Measurements from ENCODE around the gene ZFP3.

GRCh38 chr17:5055543-5055942 lies 22.7 kb upstream of the ZFP3 start:
- TF ChIP-seq, protein P1, sequence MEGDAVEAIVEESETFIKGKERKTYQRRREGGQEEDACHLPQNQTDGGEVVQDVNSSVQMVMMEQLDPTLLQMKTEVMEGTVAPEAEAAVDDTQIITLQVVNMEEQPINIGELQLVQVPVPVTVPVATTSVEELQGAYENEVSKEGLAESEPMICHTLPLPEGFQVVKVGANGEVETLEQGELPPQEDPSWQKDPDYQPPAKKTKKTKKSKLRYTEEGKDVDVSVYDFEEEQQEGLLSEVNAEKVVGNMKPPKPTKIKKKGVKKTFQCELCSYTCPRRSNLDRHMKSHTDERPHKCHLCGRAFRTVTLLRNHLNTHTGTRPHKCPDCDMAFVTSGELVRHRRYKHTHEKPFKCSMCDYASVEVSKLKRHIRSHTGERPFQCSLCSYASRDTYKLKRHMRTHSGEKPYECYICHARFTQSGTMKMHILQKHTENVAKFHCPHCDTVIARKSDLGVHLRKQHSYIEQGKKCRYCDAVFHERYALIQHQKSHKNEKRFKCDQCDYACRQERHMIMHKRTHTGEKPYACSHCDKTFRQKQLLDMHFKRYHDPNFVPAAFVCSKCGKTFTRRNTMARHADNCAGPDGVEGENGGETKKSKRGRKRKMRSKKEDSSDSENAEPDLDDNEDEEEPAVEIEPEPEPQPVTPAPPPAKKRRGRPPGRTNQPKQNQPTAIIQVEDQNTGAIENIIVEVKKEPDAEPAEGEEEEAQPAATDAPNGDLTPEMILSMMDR (IDR thresholded peaks at IDR 0.05): no peak
- TF ChIP-seq POLR2A (IDR thresholded peaks at IDR 0.05; ENCODE audit: low read depth) (no peak), EP300 (IDR thresholded peaks at IDR 0.05) (no peak)
